ENCODE results near the gene FBRSL1. TPM values are rescaled to one million over a fixed set of nuclear protein-coding genes. Genes with fewer than 3 reads are reported as not detected.
A peak's percentile ranks its signal among the peaks of the same experiment; 100 is the strongest.

FBRSL1 gene
- total RNA-seq, 1 donor from 2014 or later: 211 TPM

- H3K4me1 Mint-ChIP-seq (ENCODE audit: low read depth, unreplicated experiment): peaks cover 13% of the 10 kb centered on the region
- no peak for TF ChIP-seq CTCF (IDR thresholded peaks at IDR 0.05; ENCODE audit: partially characterized antibody, unreplicated experiment)
- H3K27ac Mint-ChIP-seq (ENCODE audit: unreplicated experiment): no peak overlapping the region
- peak overlapping the region; percentile 57 for H3K4me3 Mint-ChIP-seq (ENCODE audit: unreplicated experiment)
- peaks cover 26% of the 10 kb centered on the region for H3K9me3 Mint-ChIP-seq (ENCODE audit: unreplicated experiment)
- no peaks in the 10 kb centered on the region for H3K36me3 Mint-ChIP-seq (ENCODE audit: unreplicated experiment)
- peaks cover 13% of the 10 kb centered on the region for H3K27me3 Mint-ChIP-seq (ENCODE audit: unreplicated experiment)
- DNase-seq: no peak
Measured at GRCh38 chr12:132558861-132559623, 69.1 kb downstream of the FBRSL1 start.

DNA sequence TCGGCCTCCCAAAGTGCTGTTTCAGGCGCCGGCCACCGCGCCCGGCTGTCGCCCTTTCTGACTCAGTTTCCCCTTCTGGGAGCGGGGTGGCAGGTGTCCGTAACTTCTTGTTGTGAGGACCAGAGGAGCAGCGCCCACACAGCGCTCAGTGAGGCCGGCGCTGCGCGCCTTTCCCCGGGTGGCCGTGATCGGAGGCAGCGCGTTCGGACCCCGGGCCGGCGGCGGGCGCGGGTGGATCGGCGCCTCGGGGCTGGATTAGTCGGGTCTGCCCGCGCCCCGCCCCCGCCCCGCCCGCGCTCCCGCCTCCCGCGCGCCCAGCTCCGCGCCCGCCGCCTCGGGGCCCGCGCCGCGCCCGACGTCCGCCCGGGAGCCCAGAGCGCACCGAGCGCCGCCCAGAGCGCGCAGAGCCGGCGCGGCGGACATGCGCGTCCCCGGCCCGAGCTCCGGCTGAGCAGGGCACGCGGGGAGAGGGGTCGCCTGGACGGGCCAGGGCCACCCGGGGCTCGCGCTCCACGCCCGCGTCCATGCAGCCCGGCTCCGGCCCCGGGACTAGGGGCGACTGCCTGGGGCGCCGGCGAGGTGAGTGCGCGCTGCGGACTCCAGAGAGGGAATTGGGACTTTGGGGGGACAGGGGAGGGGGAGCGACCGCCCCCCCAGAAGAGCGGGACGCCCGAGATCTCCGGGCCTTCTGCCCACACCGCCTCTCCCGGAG, 69.9 kb downstream of the FBRSL1 start:
- Mint-ChIP-seq H3K27me3 (ENCODE audit: unreplicated experiment) (peaks cover 10% of the 10 kb centered on the region), H3K36me3 (ENCODE audit: unreplicated experiment) (no peaks in the 10 kb centered on the region), H3K4me3 (ENCODE audit: unreplicated experiment) (peak overlapping the region; percentile 49), H3K27ac (ENCODE audit: unreplicated experiment) (no peak overlapping the region), H3K4me1 (ENCODE audit: low read depth, unreplicated experiment) (peaks cover 14% of the 10 kb centered on the region), H3K9me3 (ENCODE audit: unreplicated experiment) (peaks cover 21% of the 10 kb centered on the region)
- DNase-seq: peak; percentile 80
- TF ChIP-seq CTCF (IDR thresholded peaks at IDR 0.05; ENCODE audit: partially characterized antibody, unreplicated experiment): no peak

DNA sequence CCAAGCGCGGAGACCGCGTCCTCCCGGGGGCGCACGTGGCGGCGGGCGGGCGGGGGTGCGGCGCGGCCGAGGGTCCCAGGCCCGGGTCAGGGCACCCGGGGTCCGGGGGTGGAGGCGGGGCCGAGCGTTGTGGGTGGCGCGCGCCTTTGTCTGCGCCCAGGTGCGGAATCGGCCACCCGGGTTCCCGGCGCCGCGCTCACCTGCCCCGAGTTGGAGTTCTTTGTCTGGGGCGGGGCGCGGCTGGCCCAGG, 70.3 kb downstream of the FBRSL1 start:
- Mint-ChIP-seq H3K27ac (ENCODE audit: unreplicated experiment) (no peak overlapping the region), H3K9me3 (ENCODE audit: unreplicated experiment) (peaks cover 22% of the 10 kb centered on the region), H3K27me3 (ENCODE audit: unreplicated experiment) (peaks cover 12% of the 10 kb centered on the region), H3K36me3 (ENCODE audit: unreplicated experiment) (no peaks in the 10 kb centered on the region), H3K4me3 (ENCODE audit: unreplicated experiment) (no peak overlapping the region), H3K4me1 (ENCODE audit: low read depth, unreplicated experiment) (peaks cover 19% of the 10 kb centered on the region)
- peak; percentile 59 for DNase-seq
- TF ChIP-seq CTCF (IDR thresholded peaks at IDR 0.05; ENCODE audit: partially characterized antibody, unreplicated experiment): no peak

DNA sequence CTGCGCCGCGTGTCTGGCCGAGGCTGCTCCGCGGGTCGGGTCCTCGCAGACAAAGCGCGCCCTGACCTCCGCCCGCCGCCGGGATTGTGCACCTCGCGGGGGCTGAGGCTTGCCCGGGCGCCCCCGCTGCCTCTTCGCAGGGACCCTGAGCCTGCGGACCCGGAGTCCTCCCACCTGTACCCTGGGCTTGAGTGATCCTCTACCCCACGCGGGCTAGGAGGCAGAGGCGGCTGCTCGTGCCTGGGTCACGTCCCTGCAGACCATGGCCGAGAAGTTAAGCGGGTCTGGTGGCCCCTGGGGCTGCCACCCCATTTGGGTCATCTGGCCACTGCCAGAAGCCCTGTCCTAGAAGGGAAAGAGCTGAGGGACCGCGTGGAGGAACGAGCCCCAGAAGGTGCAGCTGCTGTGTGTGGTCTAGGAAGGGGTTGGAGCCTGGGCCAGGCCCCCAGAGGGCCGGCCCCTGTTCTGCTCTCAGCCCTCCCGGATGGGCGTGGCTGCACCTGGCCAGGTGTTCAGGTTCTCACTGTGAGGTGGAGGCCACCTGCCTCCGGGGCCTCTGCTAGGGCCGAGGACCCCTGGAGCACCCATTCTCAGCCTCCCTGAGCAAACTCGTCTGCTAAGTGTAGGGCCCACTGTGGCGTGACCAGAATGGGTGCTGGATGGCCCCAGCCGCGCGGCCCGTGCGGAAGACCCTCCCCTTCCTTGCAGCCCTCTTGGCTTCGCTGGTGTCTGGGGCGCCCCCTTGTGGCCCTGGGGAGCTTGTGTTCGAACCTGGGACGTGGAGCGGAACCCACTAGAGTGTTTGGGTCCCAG, 70.9 kb downstream of the FBRSL1 start:
- TF ChIP-seq CTCF (IDR thresholded peaks at IDR 0.05; ENCODE audit: partially characterized antibody, unreplicated experiment): peak; percentile 88
- peak overlapping the region; percentile 87 for H3K27ac Mint-ChIP-seq (ENCODE audit: unreplicated experiment)
- peaks cover 20% of the 10 kb centered on the region for H3K9me3 Mint-ChIP-seq (ENCODE audit: unreplicated experiment)
- peaks cover 5% of the 10 kb centered on the region for H3K36me3 Mint-ChIP-seq (ENCODE audit: unreplicated experiment)
- H3K4me1 Mint-ChIP-seq (ENCODE audit: low read depth, unreplicated experiment): peaks cover 21% of the 10 kb centered on the region
- peak; percentile 93 for DNase-seq
- H3K4me3 Mint-ChIP-seq (ENCODE audit: unreplicated experiment): peak overlapping the region; percentile 82
- peaks cover 15% of the 10 kb centered on the region for H3K27me3 Mint-ChIP-seq (ENCODE audit: unreplicated experiment)

Other genes starting within 250 kb of the FBRSL1 start
- gene GALNT9, start 160.6 kb upstream of the FBRSL1 start, total RNA-seq (ENCODE audit: unreplicated experiment): 13.7 TPM
- not detected for gene LRCOL1, start 120.4 kb downstream of the FBRSL1 start, total RNA-seq (ENCODE audit: unreplicated experiment)
- 4.1 TPM for gene P2RX2, start 128.6 kb downstream of the FBRSL1 start, total RNA-seq (ENCODE audit: unreplicated experiment)
- gene POLE, start 197.2 kb downstream of the FBRSL1 start, total RNA-seq (ENCODE audit: unreplicated experiment): 38.6 TPM
- 9.8 TPM for gene PXMP2, start 197.4 kb downstream of the FBRSL1 start, total RNA-seq (ENCODE audit: unreplicated experiment)
- 29.1 TPM for gene PGAM5, start 220.7 kb downstream of the FBRSL1 start, total RNA-seq (ENCODE audit: unreplicated experiment)

All from glutamatergic neuron (in vitro differentiated cells).